Fibroblast of gingiva (primary cell): Measurements from ENCODE around the gene B3GNT9.
"Not testable (repeated sequence)": the region's sequence is repeated elsewhere in the genome, so short reads cannot be mapped to it uniquely, and the experiment has no call there.

Source experiments
- DNase-seq: peaks from one replicate; pipeline ENCODE4 v3.0.0-alpha.2; 2011; ENCODE audit warnings: low read depth

Gene B3GNT9

DNA sequence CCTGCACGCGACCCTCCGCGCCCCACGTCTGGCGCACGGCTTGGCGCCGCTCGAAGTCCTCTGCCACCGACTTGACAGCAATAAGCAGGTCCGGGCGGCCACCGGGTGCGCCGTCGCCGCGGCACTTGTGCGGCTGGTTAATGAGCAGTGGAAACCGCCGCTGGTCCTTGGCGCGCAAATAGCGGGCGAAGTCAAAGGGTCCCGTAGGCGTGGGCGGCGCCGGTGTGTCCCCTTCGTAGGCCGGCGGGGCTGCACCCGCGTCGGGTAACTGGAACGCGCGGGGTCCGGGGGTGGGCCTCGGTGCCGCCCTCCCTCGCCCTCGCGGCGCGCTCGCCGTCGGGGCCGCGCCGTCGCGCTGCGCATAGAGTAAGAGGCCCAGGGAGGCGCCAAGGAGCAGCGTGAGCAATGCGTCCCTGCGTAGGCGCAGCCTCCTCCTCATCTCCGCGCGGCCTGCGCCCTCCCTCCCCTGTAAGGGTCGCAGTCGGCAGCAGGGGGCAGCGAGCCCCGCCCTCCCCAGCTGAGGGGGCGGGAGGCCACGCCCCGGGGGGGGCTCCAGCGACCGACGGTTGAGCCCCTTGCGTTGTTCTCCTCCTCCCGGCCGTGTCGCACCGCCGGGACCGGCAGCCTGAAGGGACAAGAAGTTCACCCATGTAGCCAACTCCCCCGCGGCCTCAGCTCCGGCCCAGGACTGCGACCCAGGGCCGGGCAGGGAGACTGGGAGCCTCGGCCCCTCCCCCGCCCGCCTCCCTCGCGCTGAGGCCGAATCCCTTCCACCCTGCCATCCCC, 558 bp downstream of the B3GNT9 start:
- DNase-seq: peak; percentile 67

DNA sequence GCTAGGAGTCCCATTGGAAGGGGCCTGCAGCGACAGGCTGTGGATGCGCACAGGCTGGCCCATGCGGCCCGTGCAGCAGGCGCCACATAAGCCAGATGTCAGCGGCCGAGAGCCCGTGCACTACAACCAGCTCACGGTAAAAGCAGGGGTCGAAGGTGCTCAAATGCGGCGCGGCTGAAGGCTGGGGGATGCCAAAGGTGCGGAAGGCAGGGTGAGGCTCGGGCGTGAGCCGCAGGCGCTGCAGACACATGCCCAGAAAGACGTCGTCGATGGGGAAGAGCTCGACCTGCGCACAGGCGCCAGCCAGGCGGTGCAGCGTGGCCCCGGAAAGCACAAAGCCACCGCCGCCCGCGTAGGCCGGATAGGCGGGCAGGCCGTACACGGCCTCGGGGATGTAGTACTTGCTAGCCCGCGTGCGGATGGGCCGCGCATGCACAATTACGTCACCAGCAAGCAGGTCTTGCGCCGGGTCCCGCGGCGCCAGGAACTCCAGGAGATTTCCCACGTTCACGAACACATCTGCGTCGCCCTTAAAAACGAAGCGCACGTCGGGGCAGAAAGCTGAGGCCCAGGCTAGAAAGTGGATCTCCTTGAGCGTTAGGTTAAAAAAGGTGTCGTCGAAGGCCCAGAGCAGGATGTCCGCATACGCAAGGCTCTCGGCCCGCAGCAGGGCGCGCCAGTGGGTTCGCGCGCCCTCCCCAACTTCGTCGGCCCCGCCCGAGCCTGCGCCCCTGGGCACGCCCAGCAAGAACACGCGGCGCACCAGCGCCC, 1.3 kb downstream of the B3GNT9 start:
- no peak for DNase-seq

GRCh38 chr16:67148656-67149275, 2.0 kb downstream of the B3GNT9 start:
- DNase-seq: no peak

DNA sequence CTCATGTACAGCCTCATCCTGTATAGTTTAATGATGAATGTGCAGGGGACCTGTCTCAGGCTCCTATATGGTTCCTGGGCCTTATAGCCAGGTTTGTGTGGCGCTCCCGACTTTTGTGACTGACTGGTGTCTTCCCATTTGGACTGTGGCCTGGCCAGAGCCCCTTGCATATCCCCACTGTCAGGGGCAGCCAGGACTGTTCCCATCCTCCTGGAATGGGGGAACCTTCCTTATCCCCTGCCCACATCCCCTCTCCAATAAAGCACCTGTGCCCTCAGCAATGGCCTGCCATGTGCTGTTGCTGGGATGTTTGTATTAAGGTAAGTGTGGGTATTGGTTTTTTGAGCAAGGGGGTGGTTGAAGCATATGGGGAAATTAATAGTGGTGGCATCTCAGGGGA, 2.6 kb downstream of the B3GNT9 start:
- no peak for DNase-seq

DNA sequence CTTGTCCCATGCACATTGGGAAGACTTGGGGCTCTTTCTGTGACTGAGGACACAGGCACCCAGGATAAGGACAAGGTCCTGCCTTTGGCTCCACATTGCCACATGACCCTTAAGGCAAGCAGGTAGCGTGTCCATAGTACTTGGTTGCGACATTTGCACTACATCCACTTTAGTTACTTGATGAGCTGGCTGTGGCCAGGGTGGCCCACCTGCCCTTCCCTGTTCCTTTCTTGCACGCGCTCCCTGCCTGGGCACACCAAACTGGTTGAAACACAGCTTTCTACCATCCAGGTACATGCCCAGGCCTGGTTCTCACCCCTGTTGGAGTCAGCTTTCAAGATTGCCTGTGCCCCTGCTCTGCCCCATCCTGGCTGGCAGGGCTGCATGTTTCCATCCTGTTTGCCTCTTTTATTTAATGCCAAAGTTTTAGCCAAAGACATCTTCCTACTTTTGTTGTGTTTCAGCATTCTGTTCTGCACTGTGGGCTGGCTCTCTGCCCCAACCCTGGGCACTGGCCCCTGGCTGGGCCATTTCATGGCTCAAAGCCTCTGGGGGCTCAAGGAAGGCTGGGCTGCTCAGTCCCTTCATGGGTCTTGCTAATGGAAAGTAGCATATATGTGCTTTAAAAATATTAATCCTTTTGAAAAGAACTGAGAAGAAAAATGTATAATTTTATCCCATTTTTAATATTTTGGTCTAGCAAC, 3.2 kb downstream of the B3GNT9 start:
- no peak for DNase-seq

GRCh38 chr16:67146523-67147357, 4.1 kb downstream of the B3GNT9 start:
- no peak for DNase-seq

DNA sequence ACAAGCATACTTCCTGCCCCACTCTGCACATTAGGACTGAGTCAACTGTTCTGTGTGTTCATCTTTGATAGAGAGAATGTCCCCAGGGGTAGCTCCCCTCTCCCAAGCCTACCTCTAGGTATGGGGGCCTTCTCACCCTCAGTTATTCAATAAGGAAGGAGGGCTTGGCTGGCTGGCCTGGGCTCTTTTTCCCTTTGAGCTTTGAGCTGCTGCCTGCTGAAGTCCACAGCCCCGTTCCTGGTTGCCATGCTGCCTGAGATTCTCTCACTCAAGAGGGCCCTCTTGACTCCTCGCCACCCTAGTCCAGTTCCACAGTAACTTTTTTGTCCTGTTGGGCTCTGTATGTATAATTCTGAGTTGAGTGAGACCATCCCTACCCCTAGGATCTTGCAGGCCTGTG, 5.1 kb downstream of the B3GNT9 start:
- no peak for DNase-seq

- DNase-seq: no peak
Observed at GRCh38 chr16:67144943-67145342, 5.9 kb downstream of the B3GNT9 start.

GRCh38 chr16:67142342-67142741, 8.5 kb downstream of the B3GNT9 start:
- no peak for DNase-seq

GRCh38 chr16:67141391-67141790, 9.4 kb downstream of the B3GNT9 start:
- no peak for DNase-seq

GRCh38 chr16:67137605-67138004, 13.2 kb downstream of the B3GNT9 start:
- DNase-seq: no peak

GRCh38 chr16:67129422-67129821, 21.4 kb downstream of the B3GNT9 start:
- DNase-seq: no peak

- no peak for DNase-seq
Observed at GRCh38 chr16:67128887-67129286, 21.9 kb downstream of the B3GNT9 start.

DNA sequence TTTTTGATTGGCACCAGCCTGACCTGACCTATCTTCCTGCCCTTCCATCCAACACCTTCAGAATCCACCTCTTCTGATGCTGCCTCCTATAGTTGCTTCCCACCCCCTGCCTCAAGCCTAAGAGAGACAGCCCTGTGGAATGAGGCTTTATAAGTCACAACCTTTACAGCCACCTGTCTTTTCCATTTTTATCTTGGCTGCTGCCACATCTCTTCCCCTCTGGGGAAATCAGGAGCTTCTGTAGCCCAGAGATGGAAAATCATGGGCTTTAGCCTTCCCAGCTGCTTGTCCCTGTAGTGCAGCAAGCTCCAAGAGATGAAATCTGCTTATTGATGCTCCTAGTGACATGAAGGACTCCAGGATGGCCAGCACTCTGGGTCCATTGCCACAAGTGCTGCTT, 22.4 kb downstream of the B3GNT9 start:
- DNase-seq: no peak

DNA sequence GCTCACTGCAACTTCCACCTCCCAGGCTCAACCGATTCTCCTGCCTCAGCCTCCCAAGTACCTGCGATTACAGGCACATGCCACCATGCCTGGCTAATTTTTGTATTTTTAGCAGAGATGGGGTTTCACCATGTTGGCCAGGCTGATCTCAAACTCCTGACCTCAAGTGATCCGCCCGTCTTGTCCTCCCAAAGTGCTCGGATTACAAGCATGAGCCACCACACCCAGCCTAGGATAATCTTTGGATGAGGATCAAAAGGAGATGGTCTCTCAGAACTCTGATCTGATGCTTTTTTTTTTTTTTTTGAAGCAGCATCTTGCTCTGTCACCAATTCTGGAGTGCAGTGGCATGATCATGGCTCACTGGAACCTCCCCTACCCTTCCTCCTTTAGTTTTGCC, 28.0 kb downstream of the B3GNT9 start:
- DNase-seq: not testable (repeated sequence)

GRCh38 chr16:67120025-67120424, 30.8 kb downstream of the B3GNT9 start:
- no peak for DNase-seq

- DNase-seq: no peak
Observed at GRCh38 chr16:67117716-67118115, 33.1 kb downstream of the B3GNT9 start.

DNA sequence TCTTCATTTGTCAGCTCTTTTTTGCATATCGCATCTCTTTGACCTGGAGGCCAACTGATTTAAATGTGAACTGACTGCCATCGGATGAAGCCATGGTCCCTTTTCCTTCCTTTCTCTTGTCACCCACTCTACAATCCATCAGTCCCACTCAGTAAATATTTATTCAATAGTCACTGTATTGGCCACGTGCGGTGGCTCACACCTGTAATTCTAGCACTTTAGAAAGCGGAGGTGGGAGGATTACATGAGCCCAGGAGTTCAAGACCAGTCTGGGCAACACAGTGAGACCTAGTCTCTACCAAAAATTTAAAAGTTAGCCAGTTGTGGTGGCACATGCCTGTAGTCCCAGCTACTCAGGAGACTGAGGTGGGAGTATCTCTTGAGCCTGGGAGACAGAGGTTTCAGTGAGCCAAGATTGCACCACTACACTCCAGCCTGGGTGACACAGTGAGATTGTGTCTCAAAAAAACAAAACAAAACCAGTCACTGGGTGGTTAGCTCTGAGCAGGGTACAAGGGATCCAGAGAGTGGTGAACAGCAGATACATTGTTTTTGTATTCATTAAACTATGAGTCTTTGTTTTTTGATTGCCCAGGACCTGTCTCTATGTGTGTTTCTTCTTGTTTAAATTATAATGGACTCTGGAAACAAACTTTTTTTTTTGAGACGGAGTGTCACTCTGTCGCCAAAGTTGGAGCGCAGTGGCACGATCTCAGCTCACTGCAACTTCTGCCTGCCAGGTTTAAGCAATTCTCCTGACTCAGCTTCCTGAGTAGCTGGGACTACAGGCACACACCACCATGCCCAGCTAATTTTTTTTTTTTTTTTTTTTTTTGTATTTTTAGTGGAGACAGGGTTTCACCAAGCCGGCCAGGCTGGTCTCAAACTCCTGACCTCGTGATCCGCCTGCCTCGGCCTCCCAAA, 34.1 kb downstream of the B3GNT9 start:
- DNase-seq: no peak

GRCh38 chr16:67115639-67116038, 35.2 kb downstream of the B3GNT9 start:
- DNase-seq: peak; percentile 61

DNA sequence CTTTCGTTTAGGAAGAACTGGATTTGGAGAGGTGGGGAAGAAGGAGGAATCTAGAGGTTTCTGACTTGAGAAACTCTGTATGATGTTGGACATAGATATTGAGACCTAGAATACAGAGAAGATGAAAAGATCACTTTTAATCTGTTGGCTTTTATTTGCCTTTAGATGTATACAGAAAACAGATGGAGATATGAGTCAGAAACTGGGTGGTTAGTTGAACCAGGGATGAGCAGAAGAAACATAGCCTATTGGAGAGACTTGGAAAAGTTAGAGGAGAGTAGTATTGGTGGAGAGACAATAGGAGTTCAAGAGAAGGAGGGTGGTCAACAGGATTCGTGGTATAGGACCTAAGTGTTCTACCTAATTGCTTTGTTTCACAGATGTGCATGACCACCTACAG, 36.0 kb downstream of the B3GNT9 start:
- no peak for DNase-seq
